ENCODE measurements around the gene RAD17. TPM values are rescaled to one million over a fixed set of nuclear protein-coding genes. Genes with fewer than 3 reads are reported as not detected.
A peak's percentile ranks its signal among the peaks of the same experiment; 100 is the strongest.

RAD17 gene
- polyA plus RNA-seq, 1 experiment = 20.5 TPM

GRCh38 chr5:69334793-69335268, 34.8 kb upstream of the RAD17 start:
- peak; percentile 46 for DNase-seq (ENCODE audit: low read depth, low spot score)
- ChIA-PET POLR2A (interaction anchor here (0.8 kb wide), 1 partner anchor 241 kb away, joined by 3 read pairs; the partner anchor contains the start of gene SLC30A5), CTCF (interaction anchor here (0.6 to 4.8 kb wide), 32 partner anchors 8 to 292 kb away, joined by 3 to 58 read pairs (median 4); partner anchors contain the start of genes CDK7 and SLC30A5)
- Histone ChIP-seq H3K27ac (ENCODE audit: low read depth, low read length) (no peak overlapping the region), H3K27me3 (ENCODE audit: control insufficient read depth, insufficient read depth, low read length) (no peaks in the 10 kb centered on the region), H3K4me3 (ENCODE audit: low read depth, low read length) (no peak overlapping the region), H3K9me3 (ENCODE audit: control insufficient read depth, insufficient read depth, low read length) (no peaks in the 10 kb centered on the region; the same call in 1 of the 2 replicates)
- TF ChIP-seq CTCF (IDR thresholded peaks at IDR 0.05; ENCODE audit: low read depth, low read length) = peak; percentile 87

DNA sequence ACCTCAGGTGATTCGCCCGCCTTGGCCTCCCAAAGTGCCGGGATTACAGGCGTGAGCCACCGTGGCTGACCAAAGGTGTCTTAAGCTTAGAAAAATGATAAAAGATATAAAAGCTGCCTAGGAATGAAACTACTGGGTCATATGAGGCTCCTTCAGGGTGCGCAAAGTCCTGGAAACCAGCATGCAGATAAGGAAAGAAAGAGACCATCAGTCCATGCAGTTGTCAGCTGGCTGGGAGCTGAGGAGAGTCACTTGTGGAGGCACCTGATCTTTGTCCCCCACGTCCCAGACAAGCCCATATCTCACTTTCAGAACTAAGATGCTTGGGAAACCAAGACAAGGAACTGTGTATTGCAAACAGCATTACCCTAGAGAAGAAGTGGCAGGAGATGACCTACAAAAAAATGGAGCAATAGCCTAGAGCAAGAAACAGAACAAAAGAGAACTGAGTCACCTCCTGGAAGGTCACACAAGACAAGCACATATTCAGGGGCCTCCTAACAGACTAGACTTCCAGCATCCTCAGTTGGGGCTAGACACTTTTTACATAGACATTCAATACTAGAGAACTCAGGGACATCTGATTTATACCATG, 34.2 kb upstream of the RAD17 start:
- Histone ChIP-seq H3K27ac (ENCODE audit: low read depth, low read length) (no peak overlapping the region), H3K4me3 (ENCODE audit: low read depth, low read length) (no peak overlapping the region), H3K9me3 (ENCODE audit: control insufficient read depth, insufficient read depth, low read length) (no peaks in the 10 kb centered on the region; the same call in 1 of the 2 replicates), H3K27me3 (ENCODE audit: control insufficient read depth, insufficient read depth, low read length) (no peaks in the 10 kb centered on the region)
- POLR2A ChIA-PET = interaction anchor here (0.6 to 0.8 kb wide), 2 partner anchors 98 to 242 kb away, joined by 3 to 6 read pairs; partner anchors contain the start of gene SLC30A5
- CTCF ChIA-PET = interaction anchor here (0.6 to 4.8 kb wide), 25 partner anchors 8 to 292 kb away, joined by 3 to 58 read pairs (median 5); partner anchors contain the start of genes CDK7 and SLC30A5
- no peak for DNase-seq (ENCODE audit: low read depth, low spot score)
- no peak for TF ChIP-seq CTCF (IDR thresholded peaks at IDR 0.05; ENCODE audit: low read depth, low read length)

DNA sequence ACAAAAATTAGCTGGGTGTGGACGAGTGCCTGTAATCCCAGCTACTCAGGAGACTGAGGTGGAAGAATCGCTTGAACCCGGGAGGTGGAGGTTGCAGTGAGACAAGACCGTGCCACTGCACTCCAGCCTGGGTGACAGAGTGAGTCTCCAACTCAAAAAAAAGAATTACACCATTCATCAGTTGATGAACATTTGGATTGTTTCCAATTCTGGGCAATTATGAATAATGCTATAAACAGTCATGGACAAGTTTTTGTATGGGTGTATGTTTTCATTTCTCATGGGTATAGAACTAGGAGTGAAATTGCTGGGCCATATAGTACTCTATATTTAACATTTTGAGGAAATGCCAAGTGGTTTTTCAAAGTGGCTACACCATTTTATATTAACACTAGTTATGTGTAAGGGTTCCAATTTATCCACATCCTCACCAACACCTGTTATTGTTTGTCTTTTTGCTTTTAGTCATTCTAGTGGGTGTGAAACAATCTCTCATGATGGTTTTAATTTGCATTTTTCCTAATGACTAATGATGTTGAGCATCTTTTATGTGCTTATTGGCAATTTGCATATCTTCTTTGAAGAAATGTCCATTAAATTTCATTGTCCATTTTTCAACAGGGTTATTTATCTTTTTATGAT, 28.0 kb upstream of the RAD17 start:
- TF ChIP-seq CTCF (IDR thresholded peaks at IDR 0.05; ENCODE audit: low read depth, low read length) = no peak
- Histone ChIP-seq H3K27ac (ENCODE audit: low read depth, low read length) (no peak overlapping the region), H3K4me3 (ENCODE audit: low read depth, low read length) (no peak overlapping the region), H3K27me3 (ENCODE audit: control insufficient read depth, insufficient read depth, low read length) (no peaks in the 10 kb centered on the region), H3K9me3 (ENCODE audit: control insufficient read depth, insufficient read depth, low read length) (no peaks in the 10 kb centered on the region)
- DNase-seq (ENCODE audit: low read depth, low spot score) = no peak
- POLR2A ChIA-PET = no interaction called here
- CTCF ChIA-PET = no interaction called here

- Histone ChIP-seq H3K4me3 (ENCODE audit: low read depth, low read length) (no peak overlapping the region), H3K9me3 (ENCODE audit: control insufficient read depth, insufficient read depth, low read length) (no peaks in the 10 kb centered on the region), H3K27ac (ENCODE audit: low read depth, low read length) (no peak overlapping the region), H3K27me3 (ENCODE audit: control insufficient read depth, insufficient read depth, low read length) (no peaks in the 10 kb centered on the region)
- no peak for TF ChIP-seq CTCF (IDR thresholded peaks at IDR 0.05; ENCODE audit: low read depth, low read length)
- CTCF ChIA-PET = interaction anchor here (1.5 to 1.8 kb wide), 2 partner anchors 8 to 250 kb away, joined by 8 to 23 read pairs; partner anchors contain the start of gene SLC30A5
- no peak for DNase-seq (ENCODE audit: low read depth, low spot score)
- POLR2A ChIA-PET = no interaction called here
These were observed 26.5 kb upstream of the RAD17 start for GRCh38 chr5:69343083-69343482.

DNA sequence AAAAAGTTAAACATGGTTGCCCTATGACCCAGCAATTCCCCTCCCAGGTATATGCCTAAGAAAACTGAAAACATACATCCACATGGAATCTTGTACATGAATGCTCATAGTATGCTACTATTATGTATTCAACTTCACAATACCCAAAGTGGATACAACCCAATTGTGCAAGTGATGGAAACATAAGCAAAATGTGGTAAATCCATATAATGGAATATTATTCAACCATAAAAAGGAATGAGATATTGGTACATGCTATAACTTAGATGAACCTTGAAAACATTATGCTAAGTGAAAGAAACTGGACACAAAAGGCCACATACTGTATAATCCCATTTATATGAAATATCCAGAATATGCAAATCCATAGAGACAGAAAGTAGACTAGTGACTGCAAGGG, 19.0 kb upstream of the RAD17 start:
- Histone ChIP-seq H3K4me3 (ENCODE audit: low read depth, low read length) (no peak overlapping the region), H3K9me3 (ENCODE audit: control insufficient read depth, insufficient read depth, low read length) (no peaks in the 10 kb centered on the region), H3K27ac (ENCODE audit: low read depth, low read length) (no peak overlapping the region), H3K27me3 (ENCODE audit: control insufficient read depth, insufficient read depth, low read length) (no peaks in the 10 kb centered on the region)
- TF ChIP-seq CTCF (IDR thresholded peaks at IDR 0.05; ENCODE audit: low read depth, low read length) = no peak
- CTCF ChIA-PET = no interaction called here
- DNase-seq (ENCODE audit: low read depth, low spot score) = no peak
- POLR2A ChIA-PET = no interaction called here
